Measurements from ENCODE around the gene SPOCK1.

The SPOCK1 gene

DNA sequence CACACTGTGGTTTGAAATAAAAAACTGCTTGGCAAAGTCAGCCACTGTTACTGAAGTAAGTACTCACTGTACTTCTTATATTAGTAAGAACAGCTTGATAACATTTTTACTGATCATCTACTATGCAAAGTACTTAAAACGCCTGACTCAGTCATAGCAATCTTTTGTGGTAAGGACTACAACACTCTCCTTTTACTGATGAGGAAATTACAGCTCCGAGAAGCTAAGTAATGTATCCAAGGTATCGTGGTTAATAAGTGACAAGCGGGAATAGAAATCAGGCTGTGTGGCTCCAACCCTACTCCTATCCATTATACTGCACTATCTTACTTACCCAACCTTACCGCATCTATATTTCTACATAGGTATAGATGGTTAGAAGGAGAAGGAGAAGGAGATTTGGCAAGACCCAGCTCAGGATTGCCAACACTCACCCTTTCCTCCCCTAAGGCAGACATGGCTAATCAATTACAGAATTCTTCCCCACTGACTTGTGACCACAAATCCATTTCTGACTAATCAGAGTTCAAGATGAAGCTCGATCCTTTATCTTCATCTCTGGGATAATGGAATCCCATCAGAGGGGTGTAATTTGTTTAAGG, 281.4 kb downstream of the SPOCK1 start:
- H3K4me3 ChIP-seq (ENCODE audit: low read depth, low read length), result no peak overlapping the region
- ChIA-PET POLR2A (interaction anchor here (1.0 kb wide), 1 partner anchor 75 kb away, joined by 4 read pairs; no protein-coding TSS in a partner anchor), CTCF (interaction anchor here (0.9 to 2.7 kb wide), 6 partner anchors 10 to 415 kb away, joined by 4 to 12 read pairs (median 6); partner anchors contain the start of gene SPOCK1)
- DNase-seq (ENCODE audit: low read depth, low spot score), result no peak
- TF ChIP-seq, protein P1, sequence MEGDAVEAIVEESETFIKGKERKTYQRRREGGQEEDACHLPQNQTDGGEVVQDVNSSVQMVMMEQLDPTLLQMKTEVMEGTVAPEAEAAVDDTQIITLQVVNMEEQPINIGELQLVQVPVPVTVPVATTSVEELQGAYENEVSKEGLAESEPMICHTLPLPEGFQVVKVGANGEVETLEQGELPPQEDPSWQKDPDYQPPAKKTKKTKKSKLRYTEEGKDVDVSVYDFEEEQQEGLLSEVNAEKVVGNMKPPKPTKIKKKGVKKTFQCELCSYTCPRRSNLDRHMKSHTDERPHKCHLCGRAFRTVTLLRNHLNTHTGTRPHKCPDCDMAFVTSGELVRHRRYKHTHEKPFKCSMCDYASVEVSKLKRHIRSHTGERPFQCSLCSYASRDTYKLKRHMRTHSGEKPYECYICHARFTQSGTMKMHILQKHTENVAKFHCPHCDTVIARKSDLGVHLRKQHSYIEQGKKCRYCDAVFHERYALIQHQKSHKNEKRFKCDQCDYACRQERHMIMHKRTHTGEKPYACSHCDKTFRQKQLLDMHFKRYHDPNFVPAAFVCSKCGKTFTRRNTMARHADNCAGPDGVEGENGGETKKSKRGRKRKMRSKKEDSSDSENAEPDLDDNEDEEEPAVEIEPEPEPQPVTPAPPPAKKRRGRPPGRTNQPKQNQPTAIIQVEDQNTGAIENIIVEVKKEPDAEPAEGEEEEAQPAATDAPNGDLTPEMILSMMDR (IDR thresholded peaks at IDR 0.05; ENCODE audit: insufficient read depth, low read length, missing control alignments), result no peak

DNA sequence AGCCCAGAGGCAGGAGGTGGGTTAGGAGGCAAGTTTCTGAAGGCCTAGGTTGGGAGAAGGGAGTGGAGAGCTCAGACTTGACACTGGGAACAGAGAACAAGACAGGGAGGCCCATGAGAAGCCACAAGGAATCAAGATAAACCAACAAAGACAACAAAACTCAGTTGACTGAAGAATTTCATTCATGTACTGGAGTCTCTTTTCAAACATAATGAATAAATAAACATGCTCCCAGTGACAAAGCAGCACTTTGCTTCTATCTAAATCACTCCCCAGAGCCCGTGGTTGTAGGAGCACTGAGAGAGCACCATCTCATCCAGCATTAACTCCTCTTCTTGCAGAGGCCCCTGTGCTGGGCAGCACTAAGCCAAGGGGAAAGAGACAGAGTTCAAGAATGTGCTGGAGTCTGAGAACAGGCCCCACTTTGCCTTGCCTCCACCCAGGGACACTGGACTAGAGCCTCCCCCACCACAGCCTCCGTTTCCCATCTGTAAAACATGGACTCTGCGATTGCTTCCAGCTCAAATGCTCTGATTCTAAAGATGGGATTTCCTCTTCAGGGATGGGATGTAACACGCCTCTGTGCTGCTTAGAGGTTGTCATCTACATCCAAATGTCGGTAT, 282.0 kb downstream of the SPOCK1 start:
- POLR2A ChIA-PET, result interaction anchor here (1.0 kb wide), 1 partner anchor 74 kb away, joined by 4 read pairs; no protein-coding TSS in a partner anchor
- CTCF ChIA-PET, result interaction anchor here (1.6 to 2.7 kb wide), 3 partner anchors 103 to 414 kb away, joined by 6 to 8 read pairs (median 7); no protein-coding TSS in a partner anchor
- DNase-seq (ENCODE audit: low read depth, low spot score), result no peak
- TF ChIP-seq, protein P1 (IDR thresholded peaks at IDR 0.05; ENCODE audit: insufficient read depth, low read length, missing control alignments), result no peak
- no peak overlapping the region for H3K4me3 ChIP-seq (ENCODE audit: low read depth, low read length)

DNA sequence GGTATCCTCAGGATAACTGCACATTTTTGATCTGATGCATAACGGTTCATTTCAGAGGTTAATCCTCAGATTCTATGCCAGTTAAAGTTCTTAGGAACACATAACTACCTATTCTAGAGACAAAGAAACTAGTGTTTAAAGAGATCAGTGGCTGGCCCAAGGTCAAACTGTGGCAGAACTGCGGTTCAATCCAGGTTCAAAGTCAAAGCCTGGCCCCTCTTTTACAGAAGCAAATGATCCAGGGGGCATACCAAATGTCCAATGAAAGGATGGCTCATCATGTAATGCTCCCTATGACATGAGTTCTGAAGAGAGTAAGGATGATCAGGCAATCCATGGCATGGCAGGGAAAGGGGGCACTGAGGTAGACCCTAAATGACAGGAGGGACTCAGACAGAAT, 283.3 kb downstream of the SPOCK1 start:
- ChIA-PET CTCF (no interaction called here), POLR2A (no interaction called here)
- no peak overlapping the region for H3K4me3 ChIP-seq (ENCODE audit: low read depth, low read length)
- TF ChIP-seq, protein P1 (IDR thresholded peaks at IDR 0.05; ENCODE audit: insufficient read depth, low read length, missing control alignments), result no peak
- DNase-seq (ENCODE audit: low read depth, low spot score), result no peak

DNA sequence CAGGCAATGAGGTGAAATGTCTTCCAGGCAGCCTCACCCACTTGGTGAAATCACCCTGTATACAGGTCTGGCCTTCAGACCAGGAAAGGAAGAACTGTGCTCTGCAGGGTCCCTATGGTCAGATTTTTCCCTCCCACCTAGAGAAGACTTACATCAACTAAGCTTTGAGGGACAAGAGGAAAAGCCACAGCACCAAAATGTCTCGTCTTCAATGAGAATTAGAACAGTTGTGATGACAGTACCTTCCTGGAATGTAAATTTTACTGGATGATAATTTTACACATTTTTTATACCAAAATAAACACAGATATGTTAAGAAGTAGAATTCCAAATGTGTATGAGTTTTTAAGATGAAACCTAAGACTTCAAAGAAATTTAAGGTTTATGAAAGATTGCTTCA, 283.9 kb downstream of the SPOCK1 start:
- H3K4me3 ChIP-seq (ENCODE audit: low read depth, low read length), result no peak overlapping the region
- TF ChIP-seq, protein P1 (IDR thresholded peaks at IDR 0.05; ENCODE audit: insufficient read depth, low read length, missing control alignments), result no peak
- POLR2A ChIA-PET, result no interaction called here
- DNase-seq (ENCODE audit: low read depth, low spot score), result no peak
- CTCF ChIA-PET, result interaction anchor here (0.8 kb wide), 1 partner anchor 11 kb away, joined by 4 read pairs; no protein-coding TSS in a partner anchor

DNA sequence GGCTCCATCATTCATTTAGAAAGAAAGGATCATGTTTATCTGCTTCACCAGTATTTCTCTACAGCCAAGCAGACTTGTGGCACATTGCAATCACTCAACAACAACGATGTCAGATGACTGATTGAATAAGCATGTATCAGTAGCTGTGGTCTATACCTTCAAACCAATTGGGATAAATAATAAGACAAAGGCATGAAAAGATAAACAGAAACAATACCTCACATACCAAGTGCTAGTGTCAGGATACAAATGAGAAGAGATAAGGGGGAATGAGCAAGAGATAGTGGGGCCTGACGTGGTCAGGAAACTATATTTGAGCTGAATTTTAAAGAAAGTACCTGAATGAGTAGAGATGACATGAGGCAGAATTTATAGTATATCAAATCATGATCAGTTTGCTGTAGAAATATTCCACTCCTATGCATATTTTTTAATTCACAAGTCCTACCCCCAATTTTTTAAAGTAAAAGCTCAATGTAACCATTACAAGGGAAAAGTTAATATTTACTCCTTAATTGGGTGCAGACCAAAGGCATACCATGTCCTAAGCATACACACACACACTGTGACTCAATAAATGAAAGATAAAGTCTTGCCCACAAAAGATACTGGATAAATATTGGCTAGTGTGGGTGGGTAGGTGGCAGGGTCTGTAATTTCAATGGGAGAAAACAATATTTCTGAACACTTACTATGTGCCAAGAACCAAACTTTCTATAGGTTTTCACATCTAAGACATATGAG, 284.5 kb downstream of the SPOCK1 start:
- H3K4me3 ChIP-seq (ENCODE audit: low read depth, low read length), result no peak overlapping the region
- DNase-seq (ENCODE audit: low read depth, low spot score), result no peak
- ChIA-PET CTCF (interaction anchor here (0.8 kb wide), 1 partner anchor 11 kb away, joined by 4 read pairs; no protein-coding TSS in a partner anchor), POLR2A (no interaction called here)
- TF ChIP-seq, protein P1 (IDR thresholded peaks at IDR 0.05; ENCODE audit: insufficient read depth, low read length, missing control alignments), result no peak

DNA sequence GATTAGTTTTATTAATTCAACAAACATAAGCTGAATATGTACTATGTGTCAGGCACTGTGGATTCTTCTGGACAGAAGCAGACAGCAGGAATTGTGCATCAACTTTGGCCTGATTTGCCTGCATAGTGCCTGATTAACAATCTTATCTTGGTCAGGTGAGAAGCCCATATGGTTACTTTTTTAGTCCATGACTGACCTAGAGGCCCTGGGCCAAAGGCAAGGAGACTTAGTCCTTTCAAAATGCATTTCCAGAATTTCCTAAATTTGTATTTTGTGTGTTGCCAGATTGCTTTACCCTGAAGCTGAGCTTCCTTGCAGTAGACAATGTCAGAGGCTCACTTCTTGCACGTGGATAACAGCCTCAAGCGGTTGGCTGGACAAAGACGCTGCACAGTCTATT, 286.7 kb downstream of the SPOCK1 start:
- TF ChIP-seq, protein P1 (IDR thresholded peaks at IDR 0.05; ENCODE audit: insufficient read depth, low read length, missing control alignments), result no peak
- POLR2A ChIA-PET, result no interaction called here
- H3K4me3 ChIP-seq (ENCODE audit: low read depth, low read length), result no peak overlapping the region
- DNase-seq (ENCODE audit: low read depth, low spot score), result no peak
- CTCF ChIA-PET, result interaction anchor here (0.7 kb wide), 1 partner anchor 10 kb away, joined by 3 read pairs; no protein-coding TSS in a partner anchor
